Stomach (tissue), 9 donors: Measurements from ENCODE around the gene SLC6A8. TPM values are rescaled to one million over a fixed set of nuclear protein-coding genes. Genes with fewer than 3 reads are reported as not detected.

Experiments used
- DNase-seq, 2 donors: peaks; one replicate each; pipeline versions ENCODE4 v3.0.0 to v3.0.0-alpha.2; 2013 to 2019
- H3K27ac ChIP-seq, 5 donors: fragments of 200-600 bp in 4 of 5; sonication (generic) in 4 of 5; one replicate each; pipeline ENCODE4 v1.5.1; 2013 to 2019; ENCODE audit warnings: mild to moderate bottlenecking in 1 of 5, moderate library complexity in 1 of 5
- H3K27me3 ChIP-seq, 3 donors: fragments of 200-600 bp; sonication (generic); one replicate each; pipeline ENCODE4 v1.5.1; 2017 to 2019; ENCODE audit warnings: mixed run types in 1 of 3
- H3K36me3 ChIP-seq, 4 donors: fragments of 200-600 bp; sonication (generic); 1 replicate in 3 of 4; 2 replicates in 1 of 4; pipeline ENCODE4 v1.5.1; 2016 to 2019
- H3K4me1 ChIP-seq, 4 donors: fragments of 200-600 bp; sonication (generic); one replicate each; pipeline ENCODE4 v1.5.1; 2016 to 2019
- H3K4me3 ChIP-seq, 4 donors: fragments of 200-600 bp; sonication (generic) in 3 of 4; one replicate each; pipeline ENCODE4 v1.5.1; 2016 to 2019; ENCODE audit warnings: mild to moderate bottlenecking in 1 of 4
- H3K9me3 ChIP-seq, 4 donors: fragments of 200-600 bp; sonication (generic); one replicate each; pipeline ENCODE4 v1.5.1; 2016 to 2019
- CTCF ChIP-seq, 7 experiments: fragments of 450-650 bp in 4 of 7; fragments of 200-600 bp in 3 of 7; sonication (generic) in 3 of 7; IDR thresholded peaks; one replicate each; pipeline ENCODE4 v1.5.1; 2016 to 2019; ENCODE audit warnings: antibody characterized with exemption in 7 of 7, control low read depth in 2 of 7, mild to moderate bottlenecking in 1 of 7
- EP300 ChIP-seq: sonication (generic); formaldehyde crosslinking; IDR thresholded peaks from one replicate; pipeline ENCODE4 v1.6.1; 2017; ENCODE audit warnings: antibody characterized with exemption
- POLR2A ChIP-seq, 4 donors: fragments of 450-650 bp; IDR thresholded peaks; one replicate each; pipeline ENCODE4 v1.6.1; 2016; ENCODE audit warnings: antibody characterized with exemption in 4 of 4, control low read depth in 2 of 4, mild to moderate bottlenecking in 1 of 4, moderate library complexity in 1 of 4
- POLR2AphosphoS5 ChIP-seq, 3 donors: sonication (generic); formaldehyde crosslinking; IDR thresholded peaks; one replicate each; pipeline ENCODE4 v1.6.1; 2016; ENCODE audit warnings: antibody characterized with exemption in 3 of 3
- WGBS, 5 donors: extraction: QIAGEN DNeasy Blood & Tissue Kit in 3 of 5; methylation state at CpG; one replicate each; pipeline versions ENCODE4 v1.1.5 to v1.1.7; 2013 to 2018; 5-methylcytosine and 5-hydroxymethylcytosine counted together
- intact Hi-C: fragments of 100-400 bp; cut with DNase I; formaldehyde crosslinking; loops from one replicate; pipeline ENCODE4 v1.15.1; 2023; ENCODE audit warnings: low total_unique reads
- polyA plus RNA-seq, 3 donors: library from polyadenylated mRNA; stranded (reverse); fragments of 200-250 nt; gene quantifications; one replicate each; pipeline ENCODE4 v1.2.3, GENCODE V29; 2013
- total RNA-seq, 5 donors: library from RNA; depleted of rRNA; stranded (reverse); fragments of >200 nt; gene quantifications; one replicate each; pipeline versions ENCODE4 v1.1.0 to v1.2.3, GENCODE V29; 2014 to 2016
- donor health status: healthy with polysubstance abuse.
- donor health status: Bipolar disorder and iron deficiency.
- donor health status: healthy.

The SLC6A8 gene
- total and polyA plus RNA-seq, 8 donors = 7.3 to 32.7 (median 18.9) TPM

- no peaks in the 10 kb centered on the region for H3K36me3 ChIP-seq
- peaks cover 0 to 33% (median 10%) of the 10 kb centered on the region in 4 donors for H3K9me3 ChIP-seq
- DNase-seq = no peak
- TF ChIP-seq POLR2A (IDR thresholded peaks at IDR 0.05) = no peak
- no peak for TF ChIP-seq POLR2AphosphoS5 (IDR thresholded peaks at IDR 0.05)
- TF ChIP-seq EP300 = no peak
- TF ChIP-seq CTCF (IDR thresholded peaks at IDR 0.05) = no peak
- peaks cover 0 to 10% (median 8%) of the 10 kb centered on the region in 3 donors for H3K27me3 ChIP-seq
- 79 to 91% (median 87%) methylated on average over 6 to 9 of the region's 9 CpGs for WGBS, 5 donors
- intact Hi-C loops = no loop called here
- no peak overlapping the region for H3K4me3 ChIP-seq
- peaks cover 0 to 3% (median 1%) of the 10 kb centered on the region in 4 donors for H3K4me1 ChIP-seq
- H3K27ac ChIP-seq = no peak overlapping the region
Observed at GRCh38 chrX:153657161-153657560, 30.6 kb upstream of the SLC6A8 start.

- Histone ChIP-seq H3K27ac (no peak overlapping the region), H3K27me3 (peaks cover 0 to 23% (median 12%) of the 10 kb centered on the region in 3 donors), H3K4me3 (no peak overlapping the region), H3K36me3 (no peaks in the 10 kb centered on the region), H3K4me1 (peaks cover 0 to 7% (median 3%) of the 10 kb centered on the region in 4 donors), H3K9me3 (peaks cover 0 to 20% (median 8%) of the 10 kb centered on the region in 4 donors)
- WGBS, 5 donors = 82 to 96% (median 89%) methylated on average over 3 of the region's 3 CpGs
- no peak for DNase-seq
- TF ChIP-seq POLR2A (IDR thresholded peaks at IDR 0.05) (no peak), EP300 (no peak), POLR2AphosphoS5 (IDR thresholded peaks at IDR 0.05) (no peak), CTCF (IDR thresholded peaks at IDR 0.05) (no peak)
- intact Hi-C loops = no loop called here
Observed at GRCh38 chrX:153659268-153659667, 28.5 kb upstream of the SLC6A8 start.

- WGBS, 5 donors = 5 to 31% (median 14%) methylated on average over 5 to 31 of the region's 31 CpGs
- TF ChIP-seq POLR2A (IDR thresholded peaks at IDR 0.05) (no peak), POLR2AphosphoS5 (IDR thresholded peaks at IDR 0.05) (no peak), EP300 (no peak), CTCF (IDR thresholded peaks at IDR 0.05) (peak in 3 of 7 experiments; percentile 16 to 43 (median 17))
Observed at GRCh38 chrX:153662266-153662665, 25.5 kb upstream of the SLC6A8 start.

GRCh38 chrX:153665726-153666306, 21.9 kb upstream of the SLC6A8 start:
- Histone ChIP-seq H3K27ac (no peak overlapping the region), H3K36me3 (no peaks in the 10 kb centered on the region), H3K9me3 (peaks cover 0 to 28% (median 13%) of the 10 kb centered on the region in 4 donors), H3K4me3 (no peak overlapping the region), H3K4me1 (peaks cover 0 to 15% (median 3%) of the 10 kb centered on the region in 4 donors), H3K27me3 (peaks cover 0 to 31% (median 23%) of the 10 kb centered on the region in 3 donors)
- intact Hi-C loops = loop anchor here (10.0 kb wide), 1 partner anchor 111 kb away; no protein-coding TSS in a partner anchor
- WGBS, 5 donors = 70 to 82% (median 75%) methylated on average over 3 to 9 of the region's 9 CpGs
- TF ChIP-seq POLR2A (IDR thresholded peaks at IDR 0.05) (no peak), CTCF (IDR thresholded peaks at IDR 0.05) (no peak), EP300 (no peak)
- no peak for DNase-seq

More at GRCh38 chrX:153662266-153662665, 25.5 kb upstream of the SLC6A8 start:
- H3K4me3 ChIP-seq = peak overlapping the region in 2 of 4 donors; percentile 11 to 26
- peaks cover 0 to 31% (median 15%) of the 10 kb centered on the region in 3 donors for H3K27me3 ChIP-seq
- H3K27ac ChIP-seq = no peak overlapping the region
- H3K9me3 ChIP-seq = peaks cover 0 to 32% (median 14%) of the 10 kb centered on the region in 4 donors
- intact Hi-C loops = loop anchor here (10.0 kb wide), 1 partner anchor 107 kb away; no protein-coding TSS in a partner anchor
- no peaks in the 10 kb centered on the region for H3K36me3 ChIP-seq
- DNase-seq = peak; percentile 63 to 68
- peaks cover 0 to 7% (median 3%) of the 10 kb centered on the region in 4 donors for H3K4me1 ChIP-seq
